ENCODE data around the gene AURKB.

Gene AURKB

DNA sequence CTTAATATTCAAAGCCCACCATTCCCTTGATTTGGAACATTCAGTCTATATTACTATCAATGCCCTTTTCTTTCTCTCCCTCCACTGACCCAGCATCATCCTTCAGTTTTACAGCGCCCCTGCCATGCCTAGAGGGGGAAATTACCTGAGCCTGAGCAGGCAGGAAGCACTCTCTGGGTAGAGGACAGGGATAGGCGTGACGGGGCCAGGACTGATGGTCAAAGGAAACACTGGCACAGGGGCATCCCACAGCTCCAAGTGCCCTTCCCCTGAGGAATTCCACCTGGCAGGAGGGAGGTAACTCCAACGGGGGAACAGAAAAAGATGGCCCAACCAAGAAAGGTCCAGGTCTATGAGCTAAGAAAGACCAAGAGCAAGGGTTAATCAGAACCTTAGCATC, 27.5 kb upstream of the AURKB start:
- TF ChIP-seq, protein P1, sequence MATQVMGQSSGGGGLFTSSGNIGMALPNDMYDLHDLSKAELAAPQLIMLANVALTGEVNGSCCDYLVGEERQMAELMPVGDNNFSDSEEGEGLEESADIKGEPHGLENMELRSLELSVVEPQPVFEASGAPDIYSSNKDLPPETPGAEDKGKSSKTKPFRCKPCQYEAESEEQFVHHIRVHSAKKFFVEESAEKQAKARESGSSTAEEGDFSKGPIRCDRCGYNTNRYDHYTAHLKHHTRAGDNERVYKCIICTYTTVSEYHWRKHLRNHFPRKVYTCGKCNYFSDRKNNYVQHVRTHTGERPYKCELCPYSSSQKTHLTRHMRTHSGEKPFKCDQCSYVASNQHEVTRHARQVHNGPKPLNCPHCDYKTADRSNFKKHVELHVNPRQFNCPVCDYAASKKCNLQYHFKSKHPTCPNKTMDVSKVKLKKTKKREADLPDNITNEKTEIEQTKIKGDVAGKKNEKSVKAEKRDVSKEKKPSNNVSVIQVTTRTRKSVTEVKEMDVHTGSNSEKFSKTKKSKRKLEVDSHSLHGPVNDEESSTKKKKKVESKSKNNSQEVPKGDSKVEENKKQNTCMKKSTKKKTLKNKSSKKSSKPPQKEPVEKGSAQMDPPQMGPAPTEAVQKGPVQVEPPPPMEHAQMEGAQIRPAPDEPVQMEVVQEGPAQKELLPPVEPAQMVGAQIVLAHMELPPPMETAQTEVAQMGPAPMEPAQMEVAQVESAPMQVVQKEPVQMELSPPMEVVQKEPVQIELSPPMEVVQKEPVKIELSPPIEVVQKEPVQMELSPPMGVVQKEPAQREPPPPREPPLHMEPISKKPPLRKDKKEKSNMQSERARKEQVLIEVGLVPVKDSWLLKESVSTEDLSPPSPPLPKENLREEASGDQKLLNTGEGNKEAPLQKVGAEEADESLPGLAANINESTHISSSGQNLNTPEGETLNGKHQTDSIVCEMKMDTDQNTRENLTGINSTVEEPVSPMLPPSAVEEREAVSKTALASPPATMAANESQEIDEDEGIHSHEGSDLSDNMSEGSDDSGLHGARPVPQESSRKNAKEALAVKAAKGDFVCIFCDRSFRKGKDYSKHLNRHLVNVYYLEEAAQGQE (IDR thresholded peaks at IDR 0.05; ENCODE audit: insufficient read depth in 1 of 2, low read depth in 2 of 2, low read length in 2 of 2): no peak
- TF ChIP-seq SIN3A (IDR thresholded peaks at IDR 0.05; ENCODE audit: borderline replicate concordance, insufficient read depth, low read length) (no peak), POLR2AphosphoS5 (IDR thresholded peaks at IDR 0.05; ENCODE audit: low read depth, low read length) (no peak), FOXP2 (optimal IDR thresholded peaks at IDR 0.05; ENCODE audit: borderline replicate concordance, extremely low read depth, extremely low read length, insufficient read depth) (no peak)

GRCh38 chr17:8237175-8237574, 26.8 kb upstream of the AURKB start:
- TF ChIP-seq FOXP2 (optimal IDR thresholded peaks at IDR 0.05; ENCODE audit: borderline replicate concordance, extremely low read depth, extremely low read length, insufficient read depth) (peak; percentile 36), SIN3A (IDR thresholded peaks at IDR 0.05; ENCODE audit: borderline replicate concordance, insufficient read depth, low read length) (no peak), TAF1 (IDR thresholded peaks at IDR 0.05; ENCODE audit: borderline replicate concordance, insufficient read depth, low read length) (no peak), POLR2AphosphoS5 (IDR thresholded peaks at IDR 0.05; ENCODE audit: low read depth, low read length) (no peak)
- TF ChIP-seq, protein P1 (IDR thresholded peaks at IDR 0.05; ENCODE audit: insufficient read depth in 1 of 2, low read depth in 2 of 2, low read length in 2 of 2): no peak

- TF ChIP-seq SIN3A (IDR thresholded peaks at IDR 0.05; ENCODE audit: borderline replicate concordance, insufficient read depth, low read length) (no peak), TAF1 (IDR thresholded peaks at IDR 0.05; ENCODE audit: borderline replicate concordance, insufficient read depth, low read length) (no peak), POLR2AphosphoS5 (IDR thresholded peaks at IDR 0.05; ENCODE audit: low read depth, low read length) (no peak), FOXP2 (optimal IDR thresholded peaks at IDR 0.05; ENCODE audit: borderline replicate concordance, extremely low read depth, extremely low read length, insufficient read depth) (no peak)
- TF ChIP-seq, protein P1 (IDR thresholded peaks at IDR 0.05; ENCODE audit: insufficient read depth in 1 of 2, low read depth in 2 of 2, low read length in 2 of 2): no peak
Observed at GRCh38 chr17:8235676-8236075, 25.3 kb upstream of the AURKB start.

- no peak for TF ChIP-seq POLR2AphosphoS5 (IDR thresholded peaks at IDR 0.05; ENCODE audit: low read depth, low read length)
Observed at GRCh38 chr17:8234361-8235270, 24.2 kb upstream of the AURKB start.

- TF ChIP-seq, protein P1 (IDR thresholded peaks at IDR 0.05; ENCODE audit: insufficient read depth in 1 of 2, low read depth in 2 of 2, low read length in 2 of 2): no peak
- TF ChIP-seq POLR2AphosphoS5 (IDR thresholded peaks at IDR 0.05; ENCODE audit: low read depth, low read length) (no peak), SIN3A (IDR thresholded peaks at IDR 0.05; ENCODE audit: borderline replicate concordance, insufficient read depth, low read length) (no peak), TAF1 (IDR thresholded peaks at IDR 0.05; ENCODE audit: borderline replicate concordance, insufficient read depth, low read length) (no peak), FOXP2 (optimal IDR thresholded peaks at IDR 0.05; ENCODE audit: borderline replicate concordance, extremely low read depth, extremely low read length, insufficient read depth) (no peak)
Observed at GRCh38 chr17:8231701-8232100, 21.3 kb upstream of the AURKB start.
